H1 (cell line): ENCODE data around the gene CDC7. TPM values are rescaled to one million over a fixed set of nuclear protein-coding genes. Genes with fewer than 3 reads are reported as not detected.

ENCODE experiments used
- ASH2L ChIP-seq: fragments of 200-600, 300-600 bp; sonication (generic); IDR thresholded peaks from one replicate; pipeline ENCODE4 v1.7.1; 2017; ENCODE audit warnings: low read length
- BACH1 ChIP-seq: IDR thresholded peaks from 2 replicates; pipeline ENCODE4 v1.6.1; 2012; ENCODE audit warnings: low read length, improper control_type of control experiment
- BCL11A ChIP-seq, 2 experiments: IDR thresholded peaks; one replicate each; pipeline ENCODE4 v1.6.1; 2011; ENCODE audit warnings: low read depth in 2 of 2, low read length in 2 of 2, mild to moderate bottlenecking in 2 of 2
- CHD7 ChIP-seq: fragments of 300-600 bp; sonication (generic); IDR thresholded peaks from 2 replicates; pipeline ENCODE4 v1.7.1; 2012; ENCODE audit warnings: low read length, moderate library complexity, mild to moderate bottlenecking, inconsistent platforms; ENCODE audit not compliant: insufficient replicate concordance
- E2F6 ChIP-seq: IDR thresholded peaks from 2 replicates; pipeline ENCODE4 v1.6.1; 2012; ENCODE audit warnings: inconsistent platforms
- MAFK ChIP-seq: IDR thresholded peaks from 2 replicates; pipeline ENCODE4 v1.6.1; 2012; ENCODE audit warnings: low read depth, mild to moderate bottlenecking, improper control_type of control experiment, low read length
- SIN3A ChIP-seq, 2 experiments: IDR thresholded peaks in 1 of 2; conservative IDR thresholded peaks in 1 of 2; 2 replicates each; pipeline ENCODE4 v1.6.1; 2011 to 2012; ENCODE audit warnings: low read length in 2 of 2, improper control_type of control experiment in 1 of 2, low read depth in 1 of 2, mild to moderate bottlenecking in 1 of 2
- SIRT6 ChIP-seq: IDR thresholded peaks from one replicate; pipeline ENCODE4 v1.7.1; 2012; ENCODE audit warnings: low read length, inconsistent platforms
- TCF12 ChIP-seq: IDR thresholded peaks from 2 replicates; pipeline ENCODE4 v1.6.1; 2011; ENCODE audit warnings: low read depth, mild to moderate bottlenecking, low read length
- polyA plus RNA-seq, 7 experiments: library from polyadenylated mRNA; depleted of rRNA in 3 of 7; stranded (reverse) in 5 of 7; unstranded in 2 of 7; fragments of >200 nt in 5 of 7; fragments of 200-250 nt in 2 of 7; gene quantifications; 1 replicate in 5 of 7; 2 replicates in 1 of 7; 4 replicates in 1 of 7; pipeline versions ENCODE4 v1.2.1 to v1.2.3, GENCODE V29; 2011 to 2013; ENCODE audit warnings: missing spikeins in 2 of 7, mixed read lengths in 2 of 7
- total RNA-seq: library from RNA; stranded (reverse); fragmentation: NEBNext Ultra II Directional; extraction: Animal tissue kit (Norgen Biotek cat#: 25700); gene quantifications from 2 replicates; pipeline ENCODE4 v1.2.1, GENCODE V29; 2021

The CDC7 gene
- total and polyA plus RNA-seq, 2 of the 8 experiments (the other 6 are each of a cell fraction or from before 2014, with no cell fraction given) = 12.2 to 34.4 TPM

GRCh38 chr1:91498498-91499245 is 2.0 kb upstream of the CDC7 start (continued):
- TF ChIP-seq E2F6 (no peak), TCF12 (no peak), MAFK (no peak), BCL11A (IDR thresholded peaks at IDR 0.05; ENCODE audit: low read depth in 2 of 2, low read length in 2 of 2) (no peak), SIN3A (conservative IDR thresholded peaks at IDR 0.05 in 1 of 2, IDR thresholded peaks at IDR 0.05 in 1 of 2; ENCODE audit: low read depth in 1 of 2, low read length in 2 of 2) (no peak), CHD7 (no peak), SIRT6 (no peak), ASH2L (no peak), BACH1 (no peak)
